Thoracic aorta (tissue), 2 donors: ENCODE data around the gene GPHN. TPM values are rescaled to one million over a fixed set of nuclear protein-coding genes. Genes with fewer than 3 reads are reported as not detected.

Experiments used
- ATAC-seq: fragments of 150-250 bp; one replicate; pipeline ENCODE4 v1.8.0; 2017; ENCODE audit warnings: low read depth; ENCODE audit not compliant: insufficient number of reproducible peaks, low FRiP score
- DNase-seq: peaks from one replicate; pipeline ENCODE4 v3.0.0-alpha.2; 2020; ENCODE audit warnings: low spot score
- H3K27ac ChIP-seq, 2 donors: fragments of 200-600 bp; sonication (generic); 1 replicate in 1 of 2; 2 replicates in 1 of 2; pipeline ENCODE4 v1.5.1; 2016; ENCODE audit warnings: mild to moderate bottlenecking in 2 of 2, moderate library complexity in 2 of 2
- H3K27me3 ChIP-seq: fragments of 200-600 bp; sonication (generic); replicated peaks from 2 replicates; pipeline ENCODE4 v1.6.0; 2016; ENCODE audit warnings: mild to moderate bottlenecking; ENCODE audit not compliant: insufficient read depth
- H3K36me3 ChIP-seq: fragments of 200-600 bp; sonication (generic); one replicate; pipeline ENCODE4 v1.5.1; 2016
- H3K4me1 ChIP-seq, 2 donors: fragments of 200-600 bp; sonication (generic); 1 replicate in 1 of 2; 2 replicates in 1 of 2; pipeline versions ENCODE4 v1.5.1 to v1.6.0; 2016; ENCODE audit warnings: low read depth in 2 of 2, mild to moderate bottlenecking in 1 of 2; ENCODE audit not compliant: control insufficient read depth in 1 of 2
- H3K4me3 ChIP-seq: fragments of 200-600 bp; sonication (generic); 2 replicates; pipeline ENCODE4 v1.5.1; 2016; ENCODE audit warnings: mild to moderate bottlenecking
- H3K9me3 ChIP-seq: fragments of 200-600 bp; sonication (generic); 2 replicates; pipeline ENCODE4 v1.5.1; 2016
- total RNA-seq, 2 donors: library from RNA; depleted of rRNA; stranded (reverse); fragments of >200 nt; gene quantifications; one replicate each; pipeline versions ENCODE4 v1.1.0 to v1.2.3, GENCODE V29; 2016
- TF ChIP-seq, protein P1 (sequence below): fragments of 200-600 bp; sonication (generic); IDR thresholded peaks from one replicate; pipeline ENCODE4 v1.5.1; 2019; ENCODE audit warnings: antibody characterized with exemption

GPHN gene
- total RNA-seq, 2 donors from 2014 or later = 14.0 to 14.2 TPM

DNA sequence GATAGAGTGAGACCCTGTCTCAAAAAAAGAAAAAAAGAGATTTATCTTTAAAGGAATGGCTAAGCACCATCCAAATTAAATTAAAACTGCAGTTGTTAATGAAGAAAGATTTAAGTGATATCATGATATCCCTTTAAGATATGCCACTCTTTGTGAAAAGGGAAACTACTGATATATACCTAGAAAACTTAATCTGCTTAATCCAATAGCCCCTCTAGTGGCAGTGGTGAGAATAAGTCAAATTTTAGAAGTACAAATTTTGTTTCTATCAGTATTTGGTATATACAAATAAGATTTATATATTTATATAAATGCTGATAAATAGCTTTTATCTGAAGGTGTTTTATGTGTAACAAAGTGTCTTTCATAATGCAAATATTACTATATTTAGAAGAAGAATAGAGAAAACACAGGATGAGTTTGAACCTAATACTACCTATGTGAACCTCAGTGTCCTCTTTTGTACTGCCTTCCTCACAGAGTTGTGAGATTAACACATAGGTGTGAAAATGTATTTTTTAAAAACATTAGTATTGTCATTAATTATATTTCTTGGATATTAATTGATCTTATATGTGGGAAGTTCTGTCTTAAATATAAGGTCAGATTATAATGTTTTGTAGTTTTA is 629.9 kb downstream of the GPHN start:
- H3K4me3 ChIP-seq = no peak overlapping the region
- H3K36me3 ChIP-seq = no peaks in the 10 kb centered on the region
- TF ChIP-seq, protein P1, sequence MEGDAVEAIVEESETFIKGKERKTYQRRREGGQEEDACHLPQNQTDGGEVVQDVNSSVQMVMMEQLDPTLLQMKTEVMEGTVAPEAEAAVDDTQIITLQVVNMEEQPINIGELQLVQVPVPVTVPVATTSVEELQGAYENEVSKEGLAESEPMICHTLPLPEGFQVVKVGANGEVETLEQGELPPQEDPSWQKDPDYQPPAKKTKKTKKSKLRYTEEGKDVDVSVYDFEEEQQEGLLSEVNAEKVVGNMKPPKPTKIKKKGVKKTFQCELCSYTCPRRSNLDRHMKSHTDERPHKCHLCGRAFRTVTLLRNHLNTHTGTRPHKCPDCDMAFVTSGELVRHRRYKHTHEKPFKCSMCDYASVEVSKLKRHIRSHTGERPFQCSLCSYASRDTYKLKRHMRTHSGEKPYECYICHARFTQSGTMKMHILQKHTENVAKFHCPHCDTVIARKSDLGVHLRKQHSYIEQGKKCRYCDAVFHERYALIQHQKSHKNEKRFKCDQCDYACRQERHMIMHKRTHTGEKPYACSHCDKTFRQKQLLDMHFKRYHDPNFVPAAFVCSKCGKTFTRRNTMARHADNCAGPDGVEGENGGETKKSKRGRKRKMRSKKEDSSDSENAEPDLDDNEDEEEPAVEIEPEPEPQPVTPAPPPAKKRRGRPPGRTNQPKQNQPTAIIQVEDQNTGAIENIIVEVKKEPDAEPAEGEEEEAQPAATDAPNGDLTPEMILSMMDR = peak; percentile 28
- H3K27me3 ChIP-seq = no peaks in the 10 kb centered on the region
- no peak for DNase-seq
- ATAC-seq = no peak
- no peak overlapping the region for H3K27ac ChIP-seq
- H3K4me1 ChIP-seq = no peaks in the 10 kb centered on the region
- no peaks in the 10 kb centered on the region for H3K9me3 ChIP-seq

DNA sequence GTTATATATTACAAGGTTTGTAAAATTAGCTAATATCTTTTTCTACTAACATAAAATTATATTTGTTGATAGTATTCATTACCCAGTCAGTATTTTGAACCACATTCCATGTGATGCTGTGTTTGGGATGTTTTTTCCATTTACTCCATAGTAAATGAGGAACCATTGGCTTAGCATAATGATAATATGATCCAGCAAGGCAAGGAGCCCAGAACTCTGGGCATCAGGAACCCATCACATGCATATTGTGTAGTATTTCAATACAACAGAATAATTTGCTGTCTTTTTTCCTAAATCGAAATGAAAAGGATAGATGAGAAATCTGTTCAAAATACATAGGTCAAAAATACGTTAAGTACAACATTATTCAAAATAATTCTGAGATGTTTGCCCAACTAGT is 632.6 kb downstream of the GPHN start:
- ATAC-seq = no peak
- no peaks in the 10 kb centered on the region for H3K27me3 ChIP-seq
- H3K27ac ChIP-seq = no peak overlapping the region
- H3K4me3 ChIP-seq = no peak overlapping the region
- H3K36me3 ChIP-seq = no peaks in the 10 kb centered on the region
- TF ChIP-seq, protein P1 = no peak
- no peaks in the 10 kb centered on the region for H3K4me1 ChIP-seq
- no peaks in the 10 kb centered on the region for H3K9me3 ChIP-seq
- DNase-seq = no peak

GRCh38 chr14:67141146-67141900 is 633.4 kb downstream of the GPHN start:
- H3K9me3 ChIP-seq = no peaks in the 10 kb centered on the region
- no peaks in the 10 kb centered on the region for H3K36me3 ChIP-seq
- H3K4me3 ChIP-seq = no peak overlapping the region
- TF ChIP-seq, protein P1 = no peak
- no peak for DNase-seq
- H3K27ac ChIP-seq = no peak overlapping the region
- H3K27me3 ChIP-seq = no peaks in the 10 kb centered on the region
- no peaks in the 10 kb centered on the region for H3K4me1 ChIP-seq
- ATAC-seq = no peak

GRCh38 chr14:67151082-67151666 is 643.2 kb downstream of the GPHN start:
- Histone ChIP-seq H3K27ac (no peak overlapping the region), H3K27me3 (no peaks in the 10 kb centered on the region), H3K9me3 (no peaks in the 10 kb centered on the region), H3K36me3 (no peaks in the 10 kb centered on the region), H3K4me3 (no peak overlapping the region), H3K4me1 (no peaks in the 10 kb centered on the region)
- ATAC-seq = no peak
- TF ChIP-seq, protein P1 = peak; percentile 24
- no peak for DNase-seq

GRCh38 chr14:67158566-67158965 is 650.6 kb downstream of the GPHN start:
- Histone ChIP-seq H3K4me1 (no peaks in the 10 kb centered on the region), H3K36me3 (no peaks in the 10 kb centered on the region), H3K27me3 (no peaks in the 10 kb centered on the region), H3K4me3 (no peak overlapping the region), H3K9me3 (no peaks in the 10 kb centered on the region), H3K27ac (no peak overlapping the region)
- ATAC-seq (no peak), DNase-seq (no peak)
- TF ChIP-seq, protein P1 = no peak
